HEK293 (cell line): ENCODE results near the gene TXNIP.

ENCODE experiments used
- CTCF ChIA-PET: fragments of 350-600 bp; formaldehyde crosslinking; extraction: SDS; loops from one replicate; lab custom pipeline; 2021; ENCODE audit warnings: antibody characterized with exemption; lab: Yijun Ruan, JAX
- POLR2A ChIA-PET: fragments of 300-600 bp; formaldehyde crosslinking; extraction: SDS; loops from one replicate; lab custom pipeline; 2020; ENCODE audit warnings: antibody characterized with exemption, inconsistent platforms; lab: Yijun Ruan, JAX
- H3K27ac ChIP-seq: fragments of 200-500 bp; sonication (Bioruptor generic); 2 replicates; pipeline ENCODE4 v1.5.1; 2014; ENCODE audit warnings: low read depth, low read length, control low read depth, inconsistent platforms; ENCODE audit errors: extremely low read depth
- H3K36me3 ChIP-seq, 2 experiments: fragments of 200-500 bp in 1 of 2; sonication (Bioruptor generic) in 1 of 2; 1 replicate in 1 of 2; 2 replicates in 1 of 2; pipeline ENCODE4 v1.5.1; 2014 to 2017; ENCODE audit warnings: inconsistent platforms in 2 of 2, low read length in 2 of 2; ENCODE audit not compliant: control insufficient read depth in 2 of 2, insufficient read depth in 1 of 2
- H3K4me1 ChIP-seq: fragments of 200-500 bp; sonication (Bioruptor generic); 2 replicates; pipeline ENCODE4 v1.5.1; 2014; ENCODE audit warnings: mild to moderate bottlenecking, low read length, inconsistent platforms; ENCODE audit not compliant: control insufficient read depth, insufficient read depth
- H3K4me3 ChIP-seq: 2 replicates; pipeline ENCODE4 v1.5.1; 2011; ENCODE audit warnings: low read depth, mild to moderate bottlenecking, control low read depth, low read length, moderate library complexity
- H3K9me3 ChIP-seq: fragments of 200-500 bp; sonication (Bioruptor generic); 2 replicates; pipeline ENCODE4 v1.5.1; 2014; ENCODE audit warnings: low read depth, low read length, inconsistent platforms; ENCODE audit not compliant: control insufficient read depth, insufficient read depth
- IKZF3 ChIP-seq: fragments of 450-650 bp; IDR thresholded peaks from 2 replicates; pipeline ENCODE4 v1.5.0; 2018; ENCODE audit warnings: missing biosample characterization, mild to moderate bottlenecking, missing genetic modification characterization, moderate library complexity
- SP2 ChIP-seq: fragments of 450-650 bp; formaldehyde crosslinking; IDR thresholded peaks from 2 replicates; pipeline ENCODE4 v1.5.1; 2016; ENCODE audit warnings: missing biosample characterization, missing genetic modification characterization
- ZEB2 ChIP-seq: fragments of 450-650 bp; formaldehyde crosslinking; IDR thresholded peaks from 2 replicates; pipeline ENCODE4 v1.5.1; 2016; ENCODE audit warnings: missing biosample characterization, missing genetic modification characterization
- ZNF132 ChIP-seq: fragments of 450-650 bp; formaldehyde crosslinking; IDR thresholded peaks from 2 replicates; pipeline ENCODE4 v1.5.1; 2017; ENCODE audit warnings: missing biosample characterization, missing genetic modification characterization, borderline replicate concordance
- ZNF16 ChIP-seq: fragments of 450-650 bp; formaldehyde crosslinking; IDR thresholded peaks from 2 replicates; pipeline ENCODE4 v1.5.1; 2016; ENCODE audit warnings: low read depth, missing biosample characterization, missing genetic modification characterization
- ZNF175 ChIP-seq: fragments of 450-650 bp; formaldehyde crosslinking; IDR thresholded peaks from 2 replicates; pipeline ENCODE4 v1.5.1; 2016; ENCODE audit warnings: missing biosample characterization, missing genetic modification characterization
- ZNF19 ChIP-seq: fragments of 450-650 bp; formaldehyde crosslinking; IDR thresholded peaks from 2 replicates; pipeline ENCODE4; 2016; ENCODE audit warnings: missing biosample characterization, missing genetic modification characterization, low read depth
- ZNF211 ChIP-seq: fragments of 450-650 bp; formaldehyde crosslinking; IDR thresholded peaks from 2 replicates; pipeline ENCODE4 v1.5.1; 2016; ENCODE audit warnings: low read depth, missing biosample characterization, missing genetic modification characterization
- ZNF529 ChIP-seq: fragments of 450-650 bp; formaldehyde crosslinking; IDR thresholded peaks from 2 replicates; pipeline ENCODE4 v1.5.1; 2017; ENCODE audit warnings: missing genetic modification characterization, missing biosample characterization; ENCODE audit not compliant: insufficient replicate concordance
- ZNF544 ChIP-seq: fragments of 450-650 bp; formaldehyde crosslinking; IDR thresholded peaks from 2 replicates; pipeline ENCODE4 v1.5.0; 2017; ENCODE audit warnings: missing biosample characterization, missing genetic modification characterization
- ZNF561 ChIP-seq: fragments of 450-650 bp; IDR thresholded peaks from 2 replicates; pipeline ENCODE4 v1.5.1; 2018; ENCODE audit warnings: missing biosample characterization, missing genetic modification characterization, borderline replicate concordance
- ZNF768 ChIP-seq: fragments of 450-650 bp; formaldehyde crosslinking; IDR thresholded peaks from 2 replicates; pipeline ENCODE4 v1.5.1; 2018; ENCODE audit warnings: missing biosample characterization, mild to moderate bottlenecking, missing genetic modification characterization
- ZNF777 ChIP-seq: fragments of 450-650 bp; formaldehyde crosslinking; IDR thresholded peaks from 2 replicates; pipeline ENCODE4 v1.5.1; 2017; ENCODE audit warnings: missing biosample characterization, missing genetic modification characterization, borderline replicate concordance
- ZNF830 ChIP-seq: fragments of 450-650 bp; IDR thresholded peaks from 2 replicates; pipeline ENCODE4 v1.5.0; 2018; ENCODE audit warnings: missing biosample characterization, missing genetic modification characterization, low read depth, mild to moderate bottlenecking, moderate library complexity
- ZNF843 ChIP-seq: fragments of 450-650 bp; formaldehyde crosslinking; IDR thresholded peaks from 2 replicates; pipeline ENCODE4 v1.5.1; 2016; ENCODE audit warnings: missing biosample characterization, missing genetic modification characterization
- TF ChIP-seq, protein P1 (sequence below): fragments of 450-650 bp; formaldehyde crosslinking; IDR thresholded peaks from 2 replicates; pipeline ENCODE4 v1.5.1; 2017; ENCODE audit warnings: missing biosample characterization, missing genetic modification characterization
- TF ChIP-seq, protein P2 (sequence below): fragments of 450-650 bp; formaldehyde crosslinking; IDR thresholded peaks from 2 replicates; pipeline ENCODE4 v1.5.1; 2017; ENCODE audit warnings: missing biosample characterization, missing genetic modification characterization
- TF ChIP-seq, protein P3 (sequence below): fragments of 450-650 bp; formaldehyde crosslinking; IDR thresholded peaks from 2 replicates; pipeline ENCODE4 v1.5.1; 2016; ENCODE audit warnings: missing biosample characterization, missing genetic modification characterization
- TF ChIP-seq, protein P4 (sequence below): fragments of 450-650 bp; formaldehyde crosslinking; IDR thresholded peaks from 2 replicates; pipeline ENCODE4 v1.5.1; 2016; ENCODE audit warnings: missing biosample characterization, missing genetic modification characterization
- TF ChIP-seq, protein P5 (sequence below): fragments of 450-650 bp; formaldehyde crosslinking; IDR thresholded peaks from 2 replicates; pipeline ENCODE4 v1.5.1; 2016; ENCODE audit warnings: missing biosample characterization, missing genetic modification characterization
- TF ChIP-seq, protein P6 (sequence below): fragments of 450-650 bp; formaldehyde crosslinking; IDR thresholded peaks from 2 replicates; pipeline ENCODE4 v1.5.1; 2016; ENCODE audit warnings: missing biosample characterization, missing genetic modification characterization

Gene TXNIP

DNA sequence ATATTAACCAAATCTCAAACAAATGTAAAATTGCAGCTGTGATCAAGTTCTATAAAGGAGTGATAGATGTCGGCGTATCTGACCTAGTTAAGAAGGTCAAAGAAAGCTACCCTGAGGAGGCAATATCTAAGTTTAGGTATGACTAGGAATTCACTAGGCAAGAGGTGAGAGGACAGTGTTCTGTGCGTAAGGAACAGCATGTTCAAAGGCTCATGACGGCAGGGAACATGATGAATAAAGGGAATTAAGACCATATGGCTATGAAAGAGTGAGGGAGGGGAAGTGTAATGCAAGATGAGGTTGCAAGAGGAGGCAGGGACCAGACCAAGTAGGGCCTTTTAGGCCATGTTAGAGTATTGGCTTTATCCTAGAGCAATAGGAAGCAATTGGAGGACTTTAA is 47.2 kb downstream of the TXNIP start:
- no peaks in the 10 kb centered on the region for H3K4me1 ChIP-seq
- H3K36me3 ChIP-seq, result peaks cover 0 to 22% of the 10 kb centered on the region in 2 experiments; a peak in 2 of 3 replicates
- POLR2A ChIA-PET, result interaction anchor here (1.3 kb wide), 1 partner anchor 15 kb away, joined by 3 read pairs; the partner anchor contains the start of genes ANKRD34A and POLR3GL
- no peak overlapping the region for H3K4me3 ChIP-seq
- TF ChIP-seq ZNF768 (tag by site-specific recombination) (no peak), ZNF211 (no peak), ZNF16 (tag by site-specific recombination) (no peak), ZNF843 (tag by site-specific recombination) (no peak), ZNF830 (tag by site-specific recombination) (no peak), SP2 (tag by site-specific recombination) (no peak), ZNF529 (tag by site-specific recombination) (no peak), IKZF3 (tag by site-specific recombination) (no peak)
- TF ChIP-seq, protein P1, sequence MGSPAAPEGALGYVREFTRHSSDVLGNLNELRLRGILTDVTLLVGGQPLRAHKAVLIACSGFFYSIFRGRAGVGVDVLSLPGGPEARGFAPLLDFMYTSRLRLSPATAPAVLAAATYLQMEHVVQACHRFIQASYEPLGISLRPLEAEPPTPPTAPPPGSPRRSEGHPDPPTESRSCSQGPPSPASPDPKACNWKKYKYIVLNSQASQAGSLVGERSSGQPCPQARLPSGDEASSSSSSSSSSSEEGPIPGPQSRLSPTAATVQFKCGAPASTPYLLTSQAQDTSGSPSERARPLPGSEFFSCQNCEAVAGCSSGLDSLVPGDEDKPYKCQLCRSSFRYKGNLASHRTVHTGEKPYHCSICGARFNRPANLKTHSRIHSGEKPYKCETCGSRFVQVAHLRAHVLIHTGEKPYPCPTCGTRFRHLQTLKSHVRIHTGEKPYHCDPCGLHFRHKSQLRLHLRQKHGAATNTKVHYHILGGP, result no peak
- TF ChIP-seq, protein P2, sequence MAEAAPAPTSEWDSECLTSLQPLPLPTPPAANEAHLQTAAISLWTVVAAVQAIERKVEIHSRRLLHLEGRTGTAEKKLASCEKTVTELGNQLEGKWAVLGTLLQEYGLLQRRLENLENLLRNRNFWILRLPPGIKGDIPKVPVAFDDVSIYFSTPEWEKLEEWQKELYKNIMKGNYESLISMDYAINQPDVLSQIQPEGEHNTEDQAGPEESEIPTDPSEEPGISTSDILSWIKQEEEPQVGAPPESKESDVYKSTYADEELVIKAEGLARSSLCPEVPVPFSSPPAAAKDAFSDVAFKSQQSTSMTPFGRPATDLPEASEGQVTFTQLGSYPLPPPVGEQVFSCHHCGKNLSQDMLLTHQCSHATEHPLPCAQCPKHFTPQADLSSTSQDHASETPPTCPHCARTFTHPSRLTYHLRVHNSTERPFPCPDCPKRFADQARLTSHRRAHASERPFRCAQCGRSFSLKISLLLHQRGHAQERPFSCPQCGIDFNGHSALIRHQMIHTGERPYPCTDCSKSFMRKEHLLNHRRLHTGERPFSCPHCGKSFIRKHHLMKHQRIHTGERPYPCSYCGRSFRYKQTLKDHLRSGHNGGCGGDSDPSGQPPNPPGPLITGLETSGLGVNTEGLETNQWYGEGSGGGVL, result no peak
- CTCF ChIA-PET, result interaction anchor here (1.0 kb wide), 1 partner anchor 57 kb away, joined by 5 read pairs; no protein-coding TSS in a partner anchor
- no peak overlapping the region for H3K27ac ChIP-seq
- H3K9me3 ChIP-seq, result no peaks in the 10 kb centered on the region

GRCh38 chr1:145947551-145947950 is 48.8 kb downstream of the TXNIP start:
- Histone ChIP-seq H3K4me1 (no peaks in the 10 kb centered on the region), H3K36me3 (peaks cover 0 to 22% of the 10 kb centered on the region in 2 experiments; a peak in 2 of 3 replicates), H3K4me3 (no peak overlapping the region), H3K27ac (no peak overlapping the region), H3K9me3 (no peaks in the 10 kb centered on the region)
- POLR2A ChIA-PET, result interaction anchor here (0.6 to 1.2 kb wide), 2 partner anchors 11 to 91 kb away, joined by 3 read pairs; partner anchors contain the start of gene LIX1L
- CTCF ChIA-PET, result interaction anchor here (1.5 kb wide), 1 partner anchor 31 kb away, joined by 3 read pairs; no protein-coding TSS in a partner anchor
- TF ChIP-seq ZEB2 (tag by site-specific recombination), result no peak
- TF ChIP-seq, protein P3, sequence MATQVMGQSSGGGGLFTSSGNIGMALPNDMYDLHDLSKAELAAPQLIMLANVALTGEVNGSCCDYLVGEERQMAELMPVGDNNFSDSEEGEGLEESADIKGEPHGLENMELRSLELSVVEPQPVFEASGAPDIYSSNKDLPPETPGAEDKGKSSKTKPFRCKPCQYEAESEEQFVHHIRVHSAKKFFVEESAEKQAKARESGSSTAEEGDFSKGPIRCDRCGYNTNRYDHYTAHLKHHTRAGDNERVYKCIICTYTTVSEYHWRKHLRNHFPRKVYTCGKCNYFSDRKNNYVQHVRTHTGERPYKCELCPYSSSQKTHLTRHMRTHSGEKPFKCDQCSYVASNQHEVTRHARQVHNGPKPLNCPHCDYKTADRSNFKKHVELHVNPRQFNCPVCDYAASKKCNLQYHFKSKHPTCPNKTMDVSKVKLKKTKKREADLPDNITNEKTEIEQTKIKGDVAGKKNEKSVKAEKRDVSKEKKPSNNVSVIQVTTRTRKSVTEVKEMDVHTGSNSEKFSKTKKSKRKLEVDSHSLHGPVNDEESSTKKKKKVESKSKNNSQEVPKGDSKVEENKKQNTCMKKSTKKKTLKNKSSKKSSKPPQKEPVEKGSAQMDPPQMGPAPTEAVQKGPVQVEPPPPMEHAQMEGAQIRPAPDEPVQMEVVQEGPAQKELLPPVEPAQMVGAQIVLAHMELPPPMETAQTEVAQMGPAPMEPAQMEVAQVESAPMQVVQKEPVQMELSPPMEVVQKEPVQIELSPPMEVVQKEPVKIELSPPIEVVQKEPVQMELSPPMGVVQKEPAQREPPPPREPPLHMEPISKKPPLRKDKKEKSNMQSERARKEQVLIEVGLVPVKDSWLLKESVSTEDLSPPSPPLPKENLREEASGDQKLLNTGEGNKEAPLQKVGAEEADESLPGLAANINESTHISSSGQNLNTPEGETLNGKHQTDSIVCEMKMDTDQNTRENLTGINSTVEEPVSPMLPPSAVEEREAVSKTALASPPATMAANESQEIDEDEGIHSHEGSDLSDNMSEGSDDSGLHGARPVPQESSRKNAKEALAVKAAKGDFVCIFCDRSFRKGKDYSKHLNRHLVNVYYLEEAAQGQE (tag by site-specific recombination), result no peak
- no peak for TF ChIP-seq ZNF544
- TF ChIP-seq ZNF132 (tag by site-specific recombination), result no peak
- TF ChIP-seq, protein P4, sequence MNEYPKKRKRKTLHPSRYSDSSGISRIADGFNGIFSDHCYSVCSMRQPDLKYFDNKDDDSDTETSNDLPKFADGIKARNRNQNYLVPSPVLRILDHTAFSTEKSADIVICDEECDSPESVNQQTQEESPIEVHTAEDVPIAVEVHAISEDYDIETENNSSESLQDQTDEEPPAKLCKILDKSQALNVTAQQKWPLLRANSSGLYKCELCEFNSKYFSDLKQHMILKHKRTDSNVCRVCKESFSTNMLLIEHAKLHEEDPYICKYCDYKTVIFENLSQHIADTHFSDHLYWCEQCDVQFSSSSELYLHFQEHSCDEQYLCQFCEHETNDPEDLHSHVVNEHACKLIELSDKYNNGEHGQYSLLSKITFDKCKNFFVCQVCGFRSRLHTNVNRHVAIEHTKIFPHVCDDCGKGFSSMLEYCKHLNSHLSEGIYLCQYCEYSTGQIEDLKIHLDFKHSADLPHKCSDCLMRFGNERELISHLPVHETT (tag by site-specific recombination), result no peak
- TF ChIP-seq, protein P5, sequence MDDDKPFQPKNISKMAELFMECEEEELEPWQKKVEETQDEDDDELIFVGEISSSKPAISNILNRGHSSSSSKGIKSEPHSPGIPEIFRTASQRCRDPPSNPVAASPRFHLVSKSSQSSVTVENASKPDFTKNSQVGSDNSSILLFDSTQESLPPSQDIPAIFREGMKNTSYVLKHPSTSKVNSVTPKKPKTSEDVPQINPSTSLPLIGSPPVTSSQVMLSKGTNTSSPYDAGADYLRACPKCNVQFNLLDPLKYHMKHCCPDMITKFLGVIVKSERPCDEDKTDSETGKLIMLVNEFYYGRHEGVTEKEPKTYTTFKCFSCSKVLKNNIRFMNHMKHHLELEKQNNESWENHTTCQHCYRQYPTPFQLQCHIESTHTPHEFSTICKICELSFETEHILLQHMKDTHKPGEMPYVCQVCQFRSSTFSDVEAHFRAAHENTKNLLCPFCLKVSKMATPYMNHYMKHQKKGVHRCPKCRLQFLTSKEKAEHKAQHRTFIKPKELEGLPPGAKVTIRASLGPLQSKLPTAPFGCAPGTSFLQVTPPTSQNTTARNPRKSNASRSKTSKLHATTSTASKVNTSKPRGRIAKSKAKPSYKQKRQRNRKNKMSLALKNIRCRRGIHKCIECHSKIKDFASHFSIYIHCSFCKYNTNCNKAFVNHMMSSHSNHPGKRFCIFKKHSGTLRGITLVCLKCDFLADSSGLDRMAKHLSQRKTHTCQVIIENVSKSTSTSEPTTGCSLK (tag by site-specific recombination), result no peak
- TF ChIP-seq ZNF175 (tag by site-specific recombination), result no peak
- TF ChIP-seq, protein P6, sequence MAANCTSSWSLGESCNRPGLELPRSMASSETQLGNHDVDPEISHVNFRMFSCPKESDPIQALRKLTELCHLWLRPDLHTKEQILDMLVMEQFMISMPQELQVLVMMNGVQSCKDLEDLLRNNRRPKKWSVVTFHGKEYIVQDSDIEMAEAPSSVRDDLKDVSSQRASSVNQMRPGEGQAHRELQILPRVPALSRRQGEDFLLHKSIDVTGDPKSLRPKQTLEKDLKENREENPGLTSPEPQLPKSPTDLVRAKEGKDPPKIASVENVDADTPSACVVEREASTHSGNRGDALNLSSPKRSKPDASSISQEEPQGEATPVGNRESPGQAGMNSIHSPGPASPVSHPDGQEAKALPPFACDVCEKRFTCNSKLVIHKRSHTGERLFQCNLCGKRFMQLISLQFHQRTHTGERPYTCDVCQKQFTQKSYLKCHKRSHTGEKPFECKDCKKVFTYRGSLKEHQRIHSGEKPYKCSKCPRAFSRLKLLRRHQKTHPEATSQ (tag by site-specific recombination), result no peak
- TF ChIP-seq ZNF777, result no peak
- no peak for TF ChIP-seq ZNF561 (tag by site-specific recombination)
- TF ChIP-seq ZNF19, result no peak
